K562 (cell line): Measurements from ENCODE around the gene DVL3. TPM values are rescaled to one million over a fixed set of nuclear protein-coding genes. Genes with fewer than 3 reads are reported as not detected.
A peak's percentile ranks its signal among the peaks of the same experiment; 100 is the strongest.

Experiments used
- BCOR ChIP-seq: fragments of 450-650 bp; IDR thresholded peaks from 2 replicates; pipeline ENCODE4 v1.6.1; 2016
- CTBP1 ChIP-seq: fragments of 450-650 bp; IDR thresholded peaks from 2 replicates; pipeline ENCODE4 v1.6.1; 2016; ENCODE audit warnings: borderline replicate concordance
- DPF2 ChIP-seq: fragments of 450-650 bp; IDR thresholded peaks from 2 replicates; pipeline ENCODE4 v1.6.1; 2016
- GMEB1 ChIP-seq: fragments of 250-450 bp; sonication (Bioruptor Pico); IDR thresholded peaks from 2 replicates; pipeline ENCODE4 v1.4.0; 2020; ENCODE audit warnings: mild to moderate bottlenecking
- HDAC6 ChIP-seq: IDR thresholded peaks from 2 replicates; pipeline ENCODE4 v1.6.1; 2012; ENCODE audit warnings: low read depth, mild to moderate bottlenecking, control low read depth, inconsistent platforms, low read length, moderate library complexity
- HIVEP1 ChIP-seq: fragments of 250-450 bp; sonication (Bioruptor Pico); IDR thresholded peaks from 2 replicates; pipeline ENCODE4 v1.4.0; 2020; ENCODE audit warnings: mild to moderate bottlenecking
- HMGN3 ChIP-seq: IDR thresholded peaks from 2 replicates; pipeline ENCODE4 v1.6.1; 2011; ENCODE audit warnings: borderline replicate concordance, low read depth, mild to moderate bottlenecking, mixed read lengths, low read length; ENCODE audit not compliant: insufficient read length; ENCODE audit errors: extremely low read depth
- ILK ChIP-seq: fragments of 450-650 bp; IDR thresholded peaks from 2 replicates; pipeline ENCODE4 v1.6.1; 2016; ENCODE audit warnings: missing genetic modification characterization, low read depth, mild to moderate bottlenecking, missing compliant biosample characterization, moderate library complexity, borderline replicate concordance
- KAT2B ChIP-seq: IDR thresholded peaks from one replicate; pipeline ENCODE4 v1.6.1; 2012; ENCODE audit warnings: low read depth, mild to moderate bottlenecking, control low read depth, inconsistent platforms, low read length, moderate library complexity
- KDM5B ChIP-seq: fragments of 200-600 bp; sonication (generic); IDR thresholded peaks from 2 replicates; pipeline ENCODE4 v1.6.1; 2012; ENCODE audit warnings: low read depth, mild to moderate bottlenecking, moderate library complexity, low read length, control low read depth, inconsistent platforms; ENCODE audit not compliant: insufficient replicate concordance
- NONO ChIP-seq, 2 experiments: fragments of 200-400 bp in 1 of 2; fragments of 450-650 bp in 1 of 2; formaldehyde crosslinking in 1 of 2; IDR thresholded peaks; 2 replicates each; pipeline ENCODE4 v1.6.1; 2017; ENCODE audit warnings: low read depth in 2 of 2, mild to moderate bottlenecking in 2 of 2, moderate library complexity in 2 of 2, low read length in 1 of 2
- PYGO2 ChIP-seq: fragments of 450-650 bp; IDR thresholded peaks from 2 replicates; pipeline ENCODE4 v1.6.1; 2016; ENCODE audit warnings: mild to moderate bottlenecking, missing genetic modification characterization, moderate library complexity, missing compliant biosample characterization
- THRAP3 ChIP-seq: fragments of 450-650 bp; IDR thresholded peaks from 2 replicates; pipeline ENCODE4 v1.6.1; 2016; ENCODE audit warnings: mild to moderate bottlenecking, inconsistent platforms, borderline replicate concordance
- ZBTB17 ChIP-seq: fragments of 450-650 bp; formaldehyde crosslinking; IDR thresholded peaks from 2 replicates; pipeline ENCODE4 v1.4.0; 2020; ENCODE audit warnings: mild to moderate bottlenecking
- polyA plus RNA-seq, 8 experiments: library from polyadenylated mRNA; depleted of rRNA in 4 of 8; stranded (reverse) in 5 of 8; unstranded in 3 of 8; fragments of >200 nt; fragmentation: Nextera tagmentation in 2 of 8; fragmentation: Illumina TruSeq in 1 of 8; extraction: Ambion mirVana in 2 of 8; extraction: Trizol in 1 of 8; gene quantifications; 2 replicates each; pipeline versions ENCODE4 v1.2.1 to v1.2.3, GENCODE V29; 2011 to 2014; ENCODE audit warnings: inconsistent platforms in 1 of 8, missing spikeins in 1 of 8
- total RNA-seq, 7 experiments: library from RNA; depleted of rRNA in 6 of 7; stranded (reverse); fragments of >200 nt in 6 of 7; fragmentation: Illumina TruSeq in 2 of 7; extraction: Trizol in 2 of 7; gene quantifications; 2 replicates each; pipeline versions ENCODE4 v1.2.1 to v1.2.3, GENCODE V29; 2011 to 2021; ENCODE audit warnings: low replicate concordance in 1 of 7
- TF ChIP-seq, protein P1 (sequence below), 2 experiments: fragments of 150-350 bp in 1 of 2; IDR thresholded peaks; 2 replicates each; pipeline ENCODE4 v1.6.1; 2012 to 2016; ENCODE audit warnings: low read depth in 2 of 2, low read length in 2 of 2, mild to moderate bottlenecking in 1 of 2, moderate library complexity in 1 of 2
- TF ChIP-seq, protein P2 (sequence below): fragments of 250-450 bp; sonication (Bioruptor Pico); IDR thresholded peaks from 2 replicates; pipeline ENCODE4 v1.4.0; 2020; ENCODE audit warnings: mild to moderate bottlenecking, moderate library complexity
- TF ChIP-seq, protein P3 (sequence below): sonication (generic); formaldehyde crosslinking; IDR thresholded peaks from 2 replicates; pipeline ENCODE4 v1.8.0; 2022; ENCODE audit warnings: missing genetic modification reagents, mild to moderate bottlenecking, moderate library complexity, borderline replicate concordance

The DVL3 gene
- total and polyA plus RNA-seq, 9 of the 15 experiments (the other 6 are each of a cell fraction or from before 2014, with no cell fraction given), result 3.1 to 57.9 (median 20.1) TPM

DNA sequence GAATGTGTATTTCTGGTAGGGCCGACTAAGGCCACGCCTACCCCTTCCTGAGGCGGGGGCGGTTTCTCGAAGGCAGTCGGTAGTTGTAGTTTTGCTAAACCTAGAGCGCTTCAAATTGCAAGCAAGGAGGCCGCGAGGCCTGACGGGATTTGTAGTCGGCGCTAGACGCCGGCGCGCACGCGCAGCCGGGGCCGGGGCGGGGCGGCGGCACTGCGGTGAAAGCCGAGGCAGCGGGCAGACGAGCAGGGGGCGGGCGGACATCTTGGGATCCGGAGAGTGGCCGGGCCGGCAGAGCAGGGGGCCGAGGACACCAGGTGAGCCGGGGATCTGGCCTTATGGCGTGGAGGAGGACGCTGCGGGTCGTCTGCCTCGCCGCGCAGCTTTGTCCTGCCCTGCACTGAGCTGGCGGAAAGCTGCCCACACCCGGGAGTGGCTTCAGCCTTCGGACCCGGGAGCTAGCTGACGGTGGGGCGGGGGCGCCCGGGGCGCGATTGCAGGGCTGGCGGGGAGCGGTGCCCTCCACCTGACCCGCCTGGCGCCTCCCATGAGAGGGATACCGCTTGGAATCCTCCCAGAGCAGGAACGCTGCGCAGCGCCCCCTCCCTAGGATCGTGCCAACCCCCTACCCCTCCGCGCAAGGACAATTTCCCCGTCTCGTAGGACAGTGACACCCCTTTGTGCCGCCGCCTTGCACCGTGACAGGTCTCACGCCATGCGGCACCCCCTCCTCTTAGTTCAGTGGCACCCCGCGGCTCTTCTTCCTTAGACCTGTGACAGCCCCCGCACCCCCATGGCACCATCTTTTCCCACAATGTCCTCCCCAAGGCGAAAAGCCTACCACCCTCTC lies 19.7 kb downstream of the DVL3 start, which contains the start of gene AP2M1 (continued):
- TF ChIP-seq, protein P1, sequence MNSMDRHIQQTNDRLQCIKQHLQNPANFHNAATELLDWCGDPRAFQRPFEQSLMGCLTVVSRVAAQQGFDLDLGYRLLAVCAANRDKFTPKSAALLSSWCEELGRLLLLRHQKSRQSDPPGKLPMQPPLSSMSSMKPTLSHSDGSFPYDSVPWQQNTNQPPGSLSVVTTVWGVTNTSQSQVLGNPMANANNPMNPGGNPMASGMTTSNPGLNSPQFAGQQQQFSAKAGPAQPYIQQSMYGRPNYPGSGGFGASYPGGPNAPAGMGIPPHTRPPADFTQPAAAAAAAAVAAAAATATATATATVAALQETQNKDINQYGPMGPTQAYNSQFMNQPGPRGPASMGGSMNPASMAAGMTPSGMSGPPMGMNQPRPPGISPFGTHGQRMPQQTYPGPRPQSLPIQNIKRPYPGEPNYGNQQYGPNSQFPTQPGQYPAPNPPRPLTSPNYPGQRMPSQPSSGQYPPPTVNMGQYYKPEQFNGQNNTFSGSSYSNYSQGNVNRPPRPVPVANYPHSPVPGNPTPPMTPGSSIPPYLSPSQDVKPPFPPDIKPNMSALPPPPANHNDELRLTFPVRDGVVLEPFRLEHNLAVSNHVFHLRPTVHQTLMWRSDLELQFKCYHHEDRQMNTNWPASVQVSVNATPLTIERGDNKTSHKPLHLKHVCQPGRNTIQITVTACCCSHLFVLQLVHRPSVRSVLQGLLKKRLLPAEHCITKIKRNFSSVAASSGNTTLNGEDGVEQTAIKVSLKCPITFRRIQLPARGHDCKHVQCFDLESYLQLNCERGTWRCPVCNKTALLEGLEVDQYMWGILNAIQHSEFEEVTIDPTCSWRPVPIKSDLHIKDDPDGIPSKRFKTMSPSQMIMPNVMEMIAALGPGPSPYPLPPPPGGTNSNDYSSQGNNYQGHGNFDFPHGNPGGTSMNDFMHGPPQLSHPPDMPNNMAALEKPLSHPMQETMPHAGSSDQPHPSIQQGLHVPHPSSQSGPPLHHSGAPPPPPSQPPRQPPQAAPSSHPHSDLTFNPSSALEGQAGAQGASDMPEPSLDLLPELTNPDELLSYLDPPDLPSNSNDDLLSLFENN (IDR thresholded peaks at IDR 0.05; ENCODE audit: low read depth in 2 of 2, low read length in 2 of 2), result no peak; a peak in 1 of 4 replicates
- no peak for TF ChIP-seq KAT2B
- TF ChIP-seq BCOR, result no peak
- peak; percentile 27; the same call in 1 of the 2 replicates for TF ChIP-seq CTBP1
- TF ChIP-seq THRAP3, result no peak
- no peak for TF ChIP-seq PYGO2 (tag)
- 0 out of 2 replicates have a peak, but pooled peaks have one; percentile 39 for TF ChIP-seq GMEB1 (CRISPR knock-in tag)
- peak; percentile 88 for TF ChIP-seq HMGN3
- no peak for TF ChIP-seq HDAC6
- TF ChIP-seq NONO (IDR thresholded peaks at IDR 0.05; ENCODE audit: low read depth in 2 of 2, low read length in 1 of 2), result 0 out of 4 replicates have a peak, but pooled peaks of 1 of the 2 experiments have one; percentile 26
- TF ChIP-seq KDM5B, result peak; percentile 77
- TF ChIP-seq, protein P2, sequence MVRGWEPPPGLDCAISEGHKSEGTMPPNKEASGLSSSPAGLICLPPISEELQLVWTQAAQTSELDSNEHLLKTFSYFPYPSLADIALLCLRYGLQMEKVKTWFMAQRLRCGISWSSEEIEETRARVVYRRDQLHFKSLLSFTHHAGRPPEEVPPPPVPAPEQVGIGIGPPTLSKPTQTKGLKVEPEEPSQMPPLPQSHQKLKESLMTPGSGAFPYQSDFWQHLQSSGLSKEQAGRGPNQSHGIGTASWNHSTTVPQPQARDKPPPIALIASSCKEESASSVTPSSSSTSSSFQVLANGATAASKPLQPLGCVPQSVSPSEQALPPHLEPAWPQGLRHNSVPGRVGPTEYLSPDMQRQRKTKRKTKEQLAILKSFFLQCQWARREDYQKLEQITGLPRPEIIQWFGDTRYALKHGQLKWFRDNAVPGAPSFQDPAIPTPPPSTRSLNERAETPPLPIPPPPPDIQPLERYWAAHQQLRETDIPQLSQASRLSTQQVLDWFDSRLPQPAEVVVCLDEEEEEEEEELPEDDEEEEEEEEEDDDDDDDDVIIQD, result no peak
- TF ChIP-seq DPF2, result no peak
- TF ChIP-seq ILK (tag), result no peak
- no peak for TF ChIP-seq HIVEP1
- peak; percentile 70; the same call in 1 of the 2 replicates for TF ChIP-seq ZBTB17 (CRISPR knock-in tag)
- TF ChIP-seq, protein P3, sequence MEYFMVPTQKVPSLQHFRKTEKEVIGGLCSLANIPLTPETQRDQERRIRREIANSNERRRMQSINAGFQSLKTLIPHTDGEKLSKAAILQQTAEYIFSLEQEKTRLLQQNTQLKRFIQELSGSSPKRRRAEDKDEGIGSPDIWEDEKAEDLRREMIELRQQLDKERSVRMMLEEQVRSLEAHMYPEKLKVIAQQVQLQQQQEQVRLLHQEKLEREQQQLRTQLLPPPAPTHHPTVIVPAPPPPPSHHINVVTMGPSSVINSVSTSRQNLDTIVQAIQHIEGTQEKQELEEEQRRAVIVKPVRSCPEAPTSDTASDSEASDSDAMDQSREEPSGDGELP, result peak; percentile 47; the same call in 1 of the 2 replicates
